Upper lobe of left lung (tissue), 4 donors: ENCODE measurements around the gene EXOC6B.

Experiments used
- CTCF ChIP-seq, 6 experiments: fragments of 450-650 bp in 4 of 6; fragments of 200-600 bp in 2 of 6; sonication (generic) in 2 of 6; IDR thresholded peaks; one replicate each; pipeline ENCODE4 v1.5.1; 2016 to 2019; ENCODE audit warnings: antibody characterized with exemption in 6 of 6
- EP300 ChIP-seq, 4 donors: sonication (generic); formaldehyde crosslinking; IDR thresholded peaks; one replicate each; pipeline ENCODE4 v1.5.1; 2017; ENCODE audit warnings: antibody characterized with exemption in 4 of 4, control low read depth in 2 of 4
- POLR2A ChIP-seq, 4 donors: fragments of 450-650 bp; IDR thresholded peaks; one replicate each; pipeline ENCODE4 v1.5.1; 2016 to 2017; ENCODE audit warnings: antibody characterized with exemption in 4 of 4, mild to moderate bottlenecking in 2 of 4
- POLR2AphosphoS5 ChIP-seq, 2 donors: sonication (generic); formaldehyde crosslinking; IDR thresholded peaks; one replicate each; pipeline ENCODE4 v1.5.1; 2017; ENCODE audit warnings: antibody characterized with exemption in 2 of 2

DNA sequence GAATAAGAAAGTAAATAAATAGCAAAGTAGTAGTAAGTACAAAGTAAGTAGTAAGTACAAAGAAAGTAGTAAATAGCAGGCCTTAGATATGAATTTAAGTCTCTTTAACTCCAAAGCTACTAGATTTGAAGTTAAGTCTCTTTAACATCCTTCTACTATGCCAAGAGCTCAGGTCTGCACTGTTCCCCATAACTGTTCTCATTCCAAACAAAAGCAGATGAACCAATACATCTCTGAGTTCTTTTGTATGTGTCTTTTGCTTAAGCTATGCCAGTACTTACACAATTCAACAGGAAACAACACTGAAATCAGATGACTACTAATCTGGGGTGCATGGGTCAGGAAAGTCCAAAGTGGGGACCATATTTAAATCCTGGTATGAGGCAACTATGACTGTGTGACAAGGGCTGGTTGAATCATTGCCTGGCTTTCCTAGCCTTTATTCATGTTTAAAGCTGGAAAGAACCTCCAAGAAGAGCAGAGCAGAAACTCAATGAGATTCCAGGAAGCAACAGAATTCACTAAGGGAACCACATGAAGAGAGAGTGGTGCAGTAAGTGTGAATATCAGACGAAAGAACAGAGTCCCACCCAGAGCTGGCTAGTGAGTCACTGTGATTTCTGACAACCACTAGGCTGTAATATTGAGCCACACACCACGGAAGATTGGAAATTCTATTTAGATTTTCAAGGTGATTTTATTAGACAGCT, 627.1 kb downstream of the EXOC6B start:
- TF ChIP-seq CTCF (IDR thresholded peaks at IDR 0.05) (no peak), POLR2A (IDR thresholded peaks at IDR 0.05) (no peak), EP300 (IDR thresholded peaks at IDR 0.05) (no peak), POLR2AphosphoS5 (IDR thresholded peaks at IDR 0.05) (no peak)
